AG20443 (cell line): Measurements from ENCODE around the gene DBX1.

Source experiments
- DNase-seq: peaks from one replicate; pipeline ENCODE4 v3.0.0; 2012; ENCODE audit warnings: low spot score, mixed read lengths

DBX1 gene

DNA sequence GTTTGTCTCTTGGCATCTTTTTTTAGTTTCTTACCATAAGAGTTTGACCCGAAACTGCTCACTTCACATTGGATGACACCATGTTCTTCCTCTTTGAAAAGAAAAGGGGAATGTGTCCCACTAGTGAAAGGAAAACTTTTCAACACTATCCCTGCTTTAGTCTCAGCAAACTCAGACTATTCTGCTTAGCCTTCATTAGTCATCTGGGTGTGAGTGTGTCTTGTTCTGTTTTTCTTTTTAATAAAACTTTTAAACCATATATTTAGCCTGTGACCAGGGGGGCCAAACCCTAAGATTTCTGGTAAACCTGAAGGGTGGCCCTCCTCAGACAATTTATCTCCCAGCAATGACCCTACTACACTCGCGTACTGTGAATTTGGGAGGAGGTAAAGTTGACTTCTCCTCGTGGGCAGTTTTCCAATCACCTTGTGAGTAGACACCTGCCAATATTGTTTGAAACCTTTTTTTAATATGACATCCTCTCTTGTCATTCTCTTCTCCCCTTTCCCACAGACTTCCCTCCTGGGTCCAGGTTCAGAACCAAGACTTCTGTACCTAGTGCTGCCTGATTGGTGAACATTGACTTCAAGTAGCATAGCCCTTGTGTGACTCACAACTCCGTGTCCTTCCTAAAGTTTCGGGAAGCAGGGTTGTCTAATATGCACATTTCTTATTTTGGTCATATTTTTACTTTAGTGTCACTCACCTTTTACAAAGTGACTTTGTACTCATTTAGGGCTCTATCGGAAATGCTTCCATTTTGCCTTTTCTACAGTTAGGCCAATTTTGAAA lies 39.9 kb downstream of the DBX1 start:
- no peak for DNase-seq

DNA sequence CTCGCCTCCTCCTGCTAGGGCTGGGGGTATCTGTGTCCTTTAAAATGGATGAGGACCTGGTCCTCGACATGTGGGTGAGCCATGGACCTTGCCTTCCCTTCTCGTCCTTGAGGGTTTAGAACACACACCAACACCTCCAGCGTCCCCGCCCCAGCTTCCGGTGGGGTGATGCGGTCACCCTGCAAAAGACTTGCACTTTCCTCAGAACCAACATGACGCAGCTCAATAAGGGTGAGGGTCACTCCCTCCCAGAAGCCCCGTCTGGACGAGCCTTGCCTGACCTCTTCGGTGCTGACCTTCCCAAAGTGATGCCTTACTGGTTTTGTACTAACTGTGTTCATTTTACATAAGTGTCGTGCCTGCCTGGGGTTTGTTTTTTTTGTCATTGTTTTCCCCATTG lies 41.0 kb downstream of the DBX1 start:
- no peak for DNase-seq

DNA sequence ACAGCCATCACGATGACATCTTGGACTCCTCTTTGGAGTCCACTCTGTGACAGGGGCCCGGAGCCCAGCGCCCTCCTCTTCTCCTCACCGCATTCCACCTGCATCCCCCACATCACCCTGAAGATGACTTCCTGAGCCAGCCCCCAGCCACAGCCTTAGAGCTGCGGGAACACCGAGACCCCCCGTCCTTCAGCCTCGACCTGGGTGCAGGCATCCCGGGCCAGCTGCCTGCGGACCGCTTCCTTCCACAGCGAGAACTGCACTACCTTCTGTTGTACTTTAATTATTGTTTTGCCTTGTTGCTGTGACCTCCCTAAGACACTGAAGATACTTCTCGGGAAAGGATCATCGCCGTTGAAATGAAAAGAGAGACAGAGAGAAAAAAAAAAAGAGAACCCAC lies 42.1 kb downstream of the DBX1 start:
- DNase-seq: no peak

DNA sequence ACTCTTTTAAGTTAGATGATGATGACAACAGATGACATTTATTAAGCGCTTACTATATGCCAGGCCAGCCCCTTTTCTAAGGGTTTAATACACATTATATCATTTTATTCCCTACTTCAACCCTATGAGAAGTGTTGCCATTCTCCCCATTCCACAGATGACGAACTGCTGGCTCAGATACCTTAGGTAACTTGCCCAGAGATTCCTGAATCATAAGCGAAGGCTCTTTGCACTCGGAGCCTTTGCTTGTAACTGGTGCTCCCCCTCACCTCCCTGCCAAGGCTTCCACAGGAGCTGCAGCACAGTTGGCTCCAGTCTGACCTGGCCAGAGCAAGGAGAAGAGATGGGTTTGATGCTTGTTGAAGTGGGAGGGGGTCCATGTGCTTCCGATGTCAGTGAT lies 43.0 kb downstream of the DBX1 start:
- DNase-seq: no peak

DNA sequence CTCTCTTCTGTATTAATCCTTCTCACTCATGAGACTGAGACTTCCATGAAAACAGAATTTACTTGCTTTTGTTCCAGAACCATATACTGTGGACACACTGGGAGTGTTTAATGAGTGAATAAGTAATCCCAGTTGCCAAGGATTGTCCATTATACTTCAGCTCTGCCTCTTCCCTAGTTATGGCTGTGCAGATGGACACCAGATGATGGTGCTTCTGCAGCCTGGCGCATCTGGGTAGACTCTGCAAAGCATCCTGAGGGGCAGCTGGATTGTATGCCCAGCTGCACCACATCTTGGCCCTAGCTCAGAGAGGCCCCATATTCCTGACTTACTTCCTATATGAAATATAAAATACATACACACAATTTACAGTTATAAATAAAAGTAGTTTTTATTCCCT lies 43.5 kb downstream of the DBX1 start:
- peak; percentile 33 for DNase-seq

DNA sequence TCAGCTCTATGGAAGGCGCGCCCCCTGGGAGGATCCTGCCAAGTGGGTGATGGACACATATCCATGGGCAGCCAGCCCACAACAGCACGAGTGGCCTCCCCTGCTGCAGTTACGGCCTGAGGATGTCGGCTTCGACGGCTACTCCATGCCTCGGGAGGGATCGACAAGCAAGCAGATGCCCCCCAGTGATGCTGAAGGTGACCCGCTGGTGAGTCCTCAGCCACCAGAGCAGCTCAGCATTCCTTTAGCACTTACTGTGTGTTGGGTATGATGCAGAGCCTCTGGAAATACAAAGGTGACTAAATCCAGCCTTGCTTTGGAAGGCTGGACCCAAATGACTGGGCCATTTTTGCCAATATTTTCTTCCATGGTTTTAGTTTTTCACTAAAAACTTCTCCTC lies 45.7 kb downstream of the DBX1 start:
- DNase-seq: no peak

DNA sequence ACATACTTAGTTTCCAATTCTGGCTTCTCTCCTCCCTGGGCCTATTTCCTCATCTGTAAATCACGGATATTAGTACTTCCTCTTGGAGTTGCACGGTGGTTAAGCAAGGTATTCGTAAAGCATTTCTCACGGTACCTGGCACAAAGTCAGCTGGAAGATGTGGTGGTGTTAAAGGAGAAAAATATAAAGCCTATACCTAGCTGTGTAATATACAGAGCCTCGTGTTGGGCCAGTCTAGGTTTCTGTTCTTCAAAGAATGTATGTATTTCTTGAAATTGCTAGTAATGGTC lies 47.2 kb downstream of the DBX1 start:
- no peak for DNase-seq

DNA sequence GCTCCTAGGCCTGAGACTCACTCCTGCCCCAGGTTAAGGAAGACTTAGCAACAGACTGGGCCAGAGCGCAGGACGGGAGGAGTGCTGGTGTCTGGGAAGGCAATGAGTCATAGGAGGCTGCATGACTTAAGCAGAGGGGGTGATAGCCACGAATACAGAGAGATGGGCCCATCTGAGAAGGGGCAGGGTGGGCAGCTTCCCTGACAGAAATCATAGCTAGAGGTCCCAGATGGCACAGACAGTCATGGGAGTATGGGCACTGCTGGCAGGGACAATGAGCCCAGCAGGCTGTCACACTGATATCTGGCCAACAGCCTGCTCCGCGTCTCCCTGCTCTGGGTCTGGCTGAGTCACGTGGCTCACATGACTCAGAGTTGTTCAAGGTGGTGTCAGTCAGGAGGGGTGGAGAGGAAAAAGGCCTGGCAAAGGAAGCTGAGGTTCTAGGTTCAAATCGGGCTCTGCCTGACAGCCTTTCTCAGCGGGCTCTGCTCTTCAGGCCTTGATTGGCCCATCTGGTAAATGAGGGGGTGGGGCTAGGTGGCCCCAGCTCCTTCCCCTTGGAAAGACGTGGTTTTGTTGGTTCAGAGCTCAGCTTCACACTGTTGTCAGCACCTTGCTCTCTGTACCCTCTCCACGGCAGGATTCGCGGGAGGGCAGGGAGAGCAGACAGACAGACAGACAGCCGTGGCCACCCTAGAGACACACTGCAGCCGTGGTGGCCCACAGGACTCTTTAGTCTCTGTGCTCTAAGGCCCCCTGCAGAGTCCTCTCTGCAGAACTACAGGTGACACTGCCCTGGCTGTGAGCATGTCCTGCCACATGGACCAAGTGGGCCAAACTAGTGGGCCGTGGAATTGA lies 47.8 kb downstream of the DBX1 start:
- DNase-seq: peak; percentile 92

DNA sequence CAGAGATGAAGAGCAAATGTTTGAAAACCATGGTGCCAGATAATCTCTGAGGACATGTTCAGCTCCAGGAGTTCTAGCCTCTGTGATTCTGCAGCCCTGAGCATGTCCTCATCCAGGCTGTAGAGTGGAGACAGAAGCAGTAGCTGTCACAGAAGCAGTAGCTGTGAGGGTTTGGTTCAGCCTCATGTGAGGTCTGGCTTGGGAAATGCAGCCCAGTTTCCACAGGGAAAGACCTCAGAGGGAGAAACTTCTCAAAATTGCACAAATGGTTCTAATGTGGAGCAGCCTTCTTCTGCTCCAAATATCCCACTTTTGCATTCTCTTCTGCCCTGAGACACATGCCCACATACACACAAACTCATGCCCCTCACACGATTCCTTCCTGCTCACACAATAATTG lies 48.4 kb downstream of the DBX1 start:
- peak; percentile 34 for DNase-seq

DNA sequence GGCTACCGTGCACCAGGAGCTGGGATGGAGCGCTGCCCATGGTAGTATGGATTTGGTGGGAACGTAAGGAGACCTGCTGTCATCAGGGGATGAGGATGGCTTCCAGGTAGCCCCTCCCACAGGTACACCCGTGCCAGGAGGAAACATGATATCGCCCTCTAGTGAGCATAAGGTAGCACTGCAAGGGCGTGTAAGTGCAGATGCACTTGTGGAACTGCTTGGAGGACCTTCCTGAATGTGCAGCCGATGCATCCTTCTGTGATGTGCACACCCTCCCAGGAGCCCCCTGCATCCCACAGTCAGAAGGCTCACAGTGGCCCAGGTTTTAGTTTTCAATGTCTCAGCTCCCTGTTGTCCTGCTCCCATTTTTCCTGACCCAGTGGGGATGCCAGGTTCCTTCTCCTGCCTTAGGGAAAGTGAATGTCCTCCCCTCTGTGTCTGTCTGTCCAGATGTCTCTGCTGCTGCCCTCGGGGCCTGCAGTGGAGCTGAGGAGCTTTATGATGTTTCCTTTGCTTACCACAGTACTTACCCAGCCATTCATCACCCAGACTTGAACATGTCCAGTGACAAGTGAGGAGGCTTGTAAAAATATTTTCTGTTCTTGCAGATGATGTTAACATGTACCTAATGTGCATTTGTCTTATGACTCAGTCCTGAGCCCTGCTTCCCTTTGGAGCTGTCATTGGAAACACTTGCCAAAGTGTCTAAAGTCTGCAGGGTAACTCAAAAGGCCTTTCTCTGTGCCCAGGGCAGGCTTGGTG lies 49.2 kb downstream of the DBX1 start:
- peak; percentile 56 for DNase-seq

DNA sequence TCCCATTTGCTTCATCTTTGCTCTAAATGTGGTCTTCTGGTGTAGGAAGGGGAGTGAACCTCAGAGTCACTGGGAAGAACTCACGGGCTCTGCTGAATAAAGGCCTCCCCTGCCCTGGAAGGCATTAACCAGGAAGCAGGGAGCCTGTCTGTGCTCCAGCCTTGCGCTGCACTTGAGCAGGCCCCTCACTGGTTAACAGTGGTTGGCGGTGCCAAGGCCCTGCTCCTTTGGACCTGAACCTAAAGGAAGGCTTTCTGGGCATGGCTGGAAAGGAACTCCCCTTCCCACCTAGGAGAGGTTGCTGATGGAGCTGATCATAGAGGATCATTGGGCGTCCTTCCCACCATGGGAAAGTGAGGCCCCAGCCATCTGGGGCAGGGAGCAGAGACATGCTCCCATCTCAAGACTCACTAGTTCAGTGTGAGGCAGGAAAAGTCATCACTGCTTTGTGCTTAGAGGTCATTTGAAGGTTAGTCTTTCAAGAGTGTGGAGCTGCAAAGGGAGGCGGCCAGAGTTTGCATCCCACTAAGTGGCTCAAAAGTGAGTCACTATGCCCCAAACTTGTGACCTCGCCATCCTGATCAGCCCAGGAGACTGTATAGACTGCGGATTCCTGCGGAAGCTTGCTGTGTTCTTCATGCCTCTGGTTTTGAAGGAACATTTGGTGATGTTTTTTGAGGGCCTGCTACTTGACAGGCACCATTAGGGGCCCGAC lies 50.4 kb downstream of the DBX1 start:
- no peak for DNase-seq
